Stimulated activated CD4-positive, alpha-beta T cell treated with anti-CD3 and anti-CD28 coated beads, Interleukin-1b, Interleukin-23, amount 100 ng/mL, for 24 hours (primary cell): Measurements from ENCODE around the gene ANKHD1.
"Not testable (repeated sequence)": the region's sequence is repeated elsewhere in the genome, so short reads cannot be mapped to it uniquely, and the experiment has no call there.

ENCODE experiments used
- DNase-seq, 4 experiments: peaks; one replicate each; pipeline ENCODE4 v3.0.0-alpha.2; 2020; ENCODE audit warnings: low read depth in 4 of 4, low spot score in 1 of 4

The ANKHD1 gene

DNA sequence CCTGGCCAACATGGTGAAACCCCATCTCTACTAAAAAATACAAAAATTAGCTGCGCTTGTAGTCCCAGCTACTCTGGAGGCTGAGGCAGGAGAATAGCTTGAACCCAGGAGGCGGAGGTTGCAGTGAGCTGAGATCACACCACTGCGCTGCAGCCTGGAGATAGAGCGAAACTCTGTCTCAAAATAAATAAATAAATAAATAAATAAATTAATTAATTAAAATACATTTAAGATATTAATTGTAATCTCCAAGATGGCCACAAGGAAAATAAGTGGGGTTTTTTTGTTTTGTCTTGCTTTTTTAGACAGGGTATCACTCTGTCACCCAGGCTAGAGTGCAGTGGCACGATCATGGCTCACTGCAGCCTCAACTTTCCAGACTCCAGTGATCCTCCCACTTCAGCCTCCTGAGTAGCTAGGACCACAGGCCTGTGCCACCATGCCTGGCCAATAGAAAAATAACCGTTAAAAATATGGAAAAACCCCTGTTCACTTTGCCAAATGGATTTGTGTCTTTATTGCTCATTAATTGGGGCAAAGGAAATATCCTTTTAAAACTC is 177.6 kb downstream of the ANKHD1 start:
- not testable (repeated sequence) for DNase-seq

DNA sequence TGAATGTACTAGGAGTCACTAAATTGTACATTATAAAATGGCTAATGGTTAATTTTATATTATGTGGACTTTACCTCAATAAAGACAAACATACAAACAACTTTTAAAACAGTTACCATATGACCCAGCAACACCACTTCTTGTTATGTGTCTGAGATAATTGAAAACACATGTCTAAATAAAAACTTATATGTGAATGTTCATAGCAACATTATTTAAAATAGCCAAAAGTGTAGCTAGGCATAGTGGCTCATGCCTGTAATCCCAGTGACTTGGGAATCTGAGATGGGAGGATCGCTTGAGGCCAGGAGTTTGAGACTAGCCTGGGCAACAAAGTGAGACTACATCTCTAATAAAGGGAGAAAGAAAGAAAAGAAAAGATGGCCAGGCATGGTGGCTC is 185.9 kb downstream of the ANKHD1 start:
- DNase-seq: no peak

DNA sequence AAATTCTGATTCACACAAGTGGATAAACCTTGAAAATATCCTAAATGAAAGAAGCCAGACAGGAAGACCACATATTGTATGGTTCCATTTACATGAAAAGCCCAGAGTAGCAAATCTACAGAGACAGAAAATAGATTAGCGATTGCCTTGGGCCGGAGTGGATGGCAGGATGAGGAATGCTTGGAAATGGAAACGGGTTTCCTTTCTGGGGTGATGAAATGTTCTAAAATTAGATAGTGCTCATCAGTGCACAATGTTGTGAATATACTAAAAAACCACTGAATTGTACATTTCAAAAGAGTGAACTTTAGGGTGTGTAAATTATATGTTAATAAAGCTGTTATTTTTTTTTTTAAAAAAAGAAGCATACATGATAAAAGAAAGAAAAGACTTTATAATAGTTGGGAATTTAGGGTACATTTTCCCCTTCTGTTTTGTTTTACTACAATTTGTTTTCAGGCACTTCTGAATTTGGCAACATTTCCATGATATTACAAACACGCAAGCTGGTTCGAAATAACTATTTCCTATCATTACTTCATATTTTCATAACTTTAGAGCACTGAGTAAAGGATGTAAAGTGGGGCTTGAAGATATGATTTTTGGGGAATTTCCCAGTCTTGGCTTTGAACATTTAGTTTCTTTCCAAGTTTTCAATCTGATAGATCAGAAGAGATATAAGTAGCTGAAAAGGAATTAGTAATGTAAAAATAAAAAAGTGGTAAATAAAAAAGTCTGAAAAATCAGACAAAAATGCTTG is 186.9 kb downstream of the ANKHD1 start:
- DNase-seq: no peak
